Stimulated activated CD8-positive, alpha-beta memory T cell treated with anti-CD3 and anti-CD28 coated beads, Interleukin-4, amount 100 ng/mL, for 24 hours (primary cell): ENCODE results near the gene FGFBP1.
"Not testable (repeated sequence)": the region's sequence is repeated elsewhere in the genome, so short reads cannot be mapped to it uniquely, and the experiment has no call there.

ENCODE experiments used
- DNase-seq: peaks from one replicate; pipeline ENCODE4 v3.0.0-alpha.2; 2020; ENCODE audit warnings: low read depth

Gene FGFBP1

GRCh38 chr4:15945516-15945915 lies 7.0 kb upstream of the FGFBP1 start:
- no peak for DNase-seq

GRCh38 chr4:15944895-15945294 lies 6.4 kb upstream of the FGFBP1 start:
- no peak for DNase-seq

- no peak for DNase-seq
Observed at GRCh38 chr4:15942283-15942682, 3.7 kb upstream of the FGFBP1 start.

GRCh38 chr4:15938182-15938581 lies 358 bp downstream of the FGFBP1 start:
- DNase-seq = no peak

- DNase-seq = no peak
Observed at GRCh38 chr4:15936495-15936894, 2.0 kb downstream of the FGFBP1 start.

GRCh38 chr4:15935504-15936402 lies 2.8 kb downstream of the FGFBP1 start:
- no peak for DNase-seq

GRCh38 chr4:15934259-15934658 lies 4.3 kb downstream of the FGFBP1 start:
- no peak for DNase-seq

GRCh38 chr4:15931451-15932210 lies 6.9 kb downstream of the FGFBP1 start:
- no peak for DNase-seq

GRCh38 chr4:15930314-15930713 lies 8.2 kb downstream of the FGFBP1 start:
- DNase-seq = no peak

- no peak for DNase-seq
Observed at GRCh38 chr4:15929540-15929939, 9.0 kb downstream of the FGFBP1 start.

- DNase-seq = no peak
Observed at GRCh38 chr4:15928883-15929282, 9.7 kb downstream of the FGFBP1 start.

- no peak for DNase-seq
Observed at GRCh38 chr4:15926486-15926885, 12.1 kb downstream of the FGFBP1 start.

GRCh38 chr4:15925830-15926229 lies 12.7 kb downstream of the FGFBP1 start:
- DNase-seq = no peak

- no peak for DNase-seq
Observed at GRCh38 chr4:15921592-15921932, 17.0 kb downstream of the FGFBP1 start.

- no peak for DNase-seq
Observed at GRCh38 chr4:15920723-15921591, 17.6 kb downstream of the FGFBP1 start.

- no peak for DNase-seq
Observed at GRCh38 chr4:15918484-15919129, 19.9 kb downstream of the FGFBP1 start.

- DNase-seq = no peak
Observed at GRCh38 chr4:15917297-15917696, 21.2 kb downstream of the FGFBP1 start.

- DNase-seq = not testable (repeated sequence)
Observed at GRCh38 chr4:15916358-15916757, 22.2 kb downstream of the FGFBP1 start.

GRCh38 chr4:15914736-15915135 lies 23.8 kb downstream of the FGFBP1 start:
- no peak for DNase-seq

GRCh38 chr4:15914291-15914690 lies 24.2 kb downstream of the FGFBP1 start:
- no peak for DNase-seq

GRCh38 chr4:15913631-15913970 lies 24.9 kb downstream of the FGFBP1 start:
- DNase-seq = no peak
